Esophagus muscularis mucosa (tissue), 4 donors: Measurements from ENCODE around the gene FASTKD3.

Experiments
- CTCF ChIP-seq, 3 experiments: fragments of 200-600 bp in 2 of 3; fragments of 450-650 bp in 1 of 3; sonication (generic) in 2 of 3; IDR thresholded peaks; one replicate each; pipeline ENCODE4 v1.5.1; 2017 to 2019; ENCODE audit warnings: antibody characterized with exemption in 3 of 3, mild to moderate bottlenecking in 2 of 3, moderate library complexity in 1 of 3
- EP300 ChIP-seq: sonication (generic); formaldehyde crosslinking; IDR thresholded peaks from one replicate; pipeline ENCODE4 v1.6.1; 2017; ENCODE audit warnings: antibody characterized with exemption
- POLR2A ChIP-seq: fragments of 450-650 bp; IDR thresholded peaks from one replicate; pipeline ENCODE4 v1.6.1; 2017; ENCODE audit warnings: antibody characterized with exemption, moderate library complexity, mild to moderate bottlenecking, low read depth
- POLR2AphosphoS5 ChIP-seq, 2 donors: sonication (generic); formaldehyde crosslinking; IDR thresholded peaks; one replicate each; pipeline ENCODE4 v1.6.1; 2017; ENCODE audit warnings: antibody characterized with exemption in 2 of 2

GRCh38 chr5:7837403-7837802 is 31.4 kb downstream of the FASTKD3 start:
- TF ChIP-seq POLR2AphosphoS5 (IDR thresholded peaks at IDR 0.05) (no peak), EP300 (no peak), CTCF (IDR thresholded peaks at IDR 0.05) (no peak), POLR2A (no peak)
